Endodermal cell (in vitro differentiated cells): ENCODE data around the gene FTO. TPM values are rescaled to one million over a fixed set of nuclear protein-coding genes. Genes with fewer than 3 reads are reported as not detected.

Experiments used
- DNase-seq: peaks from one replicate; pipeline ENCODE4 v3.0.0-alpha.2; 2017
- H3K27ac ChIP-seq: 2 replicates; pipeline ENCODE4 v1.5.1; 2013; ENCODE audit warnings: mild to moderate bottlenecking, low read depth, low read length, moderate library complexity
- H3K27me3 ChIP-seq: 2 replicates; pipeline ENCODE4 v1.6.1; 2013; ENCODE audit warnings: mild to moderate bottlenecking, low read length, moderate library complexity; ENCODE audit not compliant: insufficient read depth, control insufficient read depth, poor library complexity, severe bottlenecking
- H3K36me3 ChIP-seq: 2 replicates; pipeline ENCODE4 v1.7.0; 2013; ENCODE audit warnings: mild to moderate bottlenecking, low read length, moderate library complexity; ENCODE audit not compliant: control insufficient read depth, insufficient read depth
- H3K4me1 ChIP-seq: one replicate; pipeline ENCODE4 v1.7.0; 2013; ENCODE audit warnings: low read length; ENCODE audit not compliant: control insufficient read depth, insufficient read depth
- H3K4me3 ChIP-seq: 2 replicates; pipeline ENCODE4 v1.5.1; 2013; ENCODE audit warnings: mild to moderate bottlenecking, low read length, moderate library complexity
- H3K9ac ChIP-seq: 2 replicates; pipeline ENCODE4 v1.6.1; 2013; ENCODE audit warnings: mild to moderate bottlenecking, low read length, moderate library complexity; ENCODE audit not compliant: poor library complexity, severe bottlenecking; ENCODE audit errors: extremely low read depth
- H3K9me3 ChIP-seq: 2 replicates; pipeline ENCODE4 v1.6.1; 2013; ENCODE audit warnings: mild to moderate bottlenecking, low read length, moderate library complexity; ENCODE audit not compliant: control insufficient read depth
- H3K27ac Mint-ChIP-seq: 2 replicates; pipeline ENCODE4 v1.8.0; 2020; ENCODE audit warnings: mixed read lengths
- H3K27me3 Mint-ChIP-seq: 2 replicates; pipeline ENCODE4 v1.8.0; 2021; ENCODE audit warnings: mild to moderate bottlenecking, mixed read lengths; ENCODE audit not compliant: insufficient read depth
- H3K36me3 Mint-ChIP-seq: 2 replicates; pipeline ENCODE4 v1.8.0; 2020; ENCODE audit warnings: low read depth, mixed read lengths
- H3K4me1 Mint-ChIP-seq: 2 replicates; pipeline ENCODE4 v1.8.0; 2020; ENCODE audit warnings: mixed read lengths
- H3K4me3 Mint-ChIP-seq: 2 replicates; pipeline ENCODE4 v1.8.0; 2020; ENCODE audit warnings: mild to moderate bottlenecking, moderate library complexity, mixed read lengths
- H3K9me3 Mint-ChIP-seq: 2 replicates; pipeline ENCODE4 v1.8.0; 2020; ENCODE audit warnings: mild to moderate bottlenecking, mixed read lengths
- WGBS, 2 experiments: methylation state at CpG; one replicate each; pipeline versions ENCODE4 v1.1.5 to v1.1.7; 2013; ENCODE audit warnings: missing lambda C conversion rate in 2 of 2, mixed read lengths in 1 of 2; ENCODE audit not compliant: insufficient coverage in 1 of 2, insufficient read length in 1 of 2; 5-methylcytosine and 5-hydroxymethylcytosine counted together
- total RNA-seq, 2 donors: library from RNA; stranded (reverse); fragmentation: NEBNext Ultra II Directional in 1 of 2; extraction: Animal tissue kit (Norgen Biotek cat#: 25700) in 1 of 2; gene quantifications; 2 replicates in 1 of 2; 3 replicates in 1 of 2; pipeline ENCODE4 v1.2.1, GENCODE V29; 2021
- TF ChIP-seq, protein P1 (sequence below): fragments of 200-600 bp; sonication (generic); conservative IDR thresholded peaks from 2 replicates; pipeline ENCODE4 v1.5.0; 2021; ENCODE audit warnings: antibody characterized with exemption, mild to moderate bottlenecking

The FTO gene
- total RNA-seq, 2 donors from 2014 or later = 80.3 to 102 TPM

DNA sequence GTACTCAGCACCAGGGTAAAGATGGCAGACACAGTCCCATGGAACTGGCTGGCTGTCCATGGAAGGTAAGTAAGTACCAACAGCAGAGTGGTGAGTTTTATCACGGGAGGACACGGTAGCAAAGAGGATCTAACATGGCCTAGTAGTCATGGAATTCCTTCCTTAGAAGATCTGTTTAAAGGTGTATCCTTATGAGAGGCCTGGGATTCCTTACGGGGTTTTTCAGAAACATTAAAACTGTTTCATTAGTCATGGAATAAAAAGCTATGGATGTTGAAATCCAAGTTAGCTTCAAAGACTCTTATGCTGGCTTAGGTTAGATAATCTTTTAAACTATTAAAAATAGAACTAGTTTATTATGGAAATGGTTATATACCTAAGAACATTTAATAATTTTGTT, 7.4 kb downstream of the FTO start:
- Mint-ChIP-seq H3K27ac (no peak overlapping the region), H3K27me3 (no peaks in the 10 kb centered on the region), H3K9me3 (no peaks in the 10 kb centered on the region), H3K4me1 (peaks cover 10% of the 10 kb centered on the region), H3K36me3 (no peaks in the 10 kb centered on the region), H3K4me3 (no peak overlapping the region)
- TF ChIP-seq, protein P1, sequence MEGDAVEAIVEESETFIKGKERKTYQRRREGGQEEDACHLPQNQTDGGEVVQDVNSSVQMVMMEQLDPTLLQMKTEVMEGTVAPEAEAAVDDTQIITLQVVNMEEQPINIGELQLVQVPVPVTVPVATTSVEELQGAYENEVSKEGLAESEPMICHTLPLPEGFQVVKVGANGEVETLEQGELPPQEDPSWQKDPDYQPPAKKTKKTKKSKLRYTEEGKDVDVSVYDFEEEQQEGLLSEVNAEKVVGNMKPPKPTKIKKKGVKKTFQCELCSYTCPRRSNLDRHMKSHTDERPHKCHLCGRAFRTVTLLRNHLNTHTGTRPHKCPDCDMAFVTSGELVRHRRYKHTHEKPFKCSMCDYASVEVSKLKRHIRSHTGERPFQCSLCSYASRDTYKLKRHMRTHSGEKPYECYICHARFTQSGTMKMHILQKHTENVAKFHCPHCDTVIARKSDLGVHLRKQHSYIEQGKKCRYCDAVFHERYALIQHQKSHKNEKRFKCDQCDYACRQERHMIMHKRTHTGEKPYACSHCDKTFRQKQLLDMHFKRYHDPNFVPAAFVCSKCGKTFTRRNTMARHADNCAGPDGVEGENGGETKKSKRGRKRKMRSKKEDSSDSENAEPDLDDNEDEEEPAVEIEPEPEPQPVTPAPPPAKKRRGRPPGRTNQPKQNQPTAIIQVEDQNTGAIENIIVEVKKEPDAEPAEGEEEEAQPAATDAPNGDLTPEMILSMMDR = no peak
- H3K4me3 ChIP-seq = no peak overlapping the region
- no peaks in the 10 kb centered on the region for H3K9me3 ChIP-seq
- H3K9ac ChIP-seq = no peak overlapping the region
- H3K27ac ChIP-seq = no peak overlapping the region
- DNase-seq = no peak
- no peaks in the 10 kb centered on the region for H3K36me3 ChIP-seq
- 90 to 100% methylated on average over 2 to 3 of the region's 3 CpGs for WGBS, 2 experiments
- no peaks in the 10 kb centered on the region for H3K27me3 ChIP-seq
- no peaks in the 10 kb centered on the region for H3K4me1 ChIP-seq

DNA sequence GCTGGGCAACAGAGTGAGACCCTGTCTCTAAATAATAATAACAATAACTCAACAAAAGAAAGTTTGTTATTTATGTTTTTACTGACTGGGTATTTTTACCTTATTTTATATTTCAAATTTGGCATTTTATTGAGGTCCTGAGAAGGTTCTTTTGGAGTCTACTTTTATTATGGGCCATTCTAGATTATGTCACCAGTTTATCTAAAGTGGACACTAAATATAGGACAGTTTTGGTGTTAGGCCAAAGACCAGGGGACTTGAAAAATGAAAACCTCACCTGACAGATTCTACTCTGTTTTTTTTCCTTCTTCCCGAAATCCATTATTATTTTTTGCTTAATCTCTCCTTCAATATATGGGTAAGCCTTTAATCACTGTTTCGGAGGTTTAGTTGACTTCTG, 8.1 kb downstream of the FTO start:
- Histone ChIP-seq H3K9me3 (no peaks in the 10 kb centered on the region), H3K4me1 (no peaks in the 10 kb centered on the region), H3K27ac (no peak overlapping the region), H3K27me3 (no peaks in the 10 kb centered on the region), H3K36me3 (no peaks in the 10 kb centered on the region), H3K9ac (no peak overlapping the region), H3K4me3 (no peak overlapping the region)
- 60% methylated on average over 1 of the region's 2 CpGs; no CpG with 5 or more reads in 1 of the 2 experiments for WGBS, 2 experiments
- Mint-ChIP-seq H3K27ac (no peak overlapping the region), H3K36me3 (no peaks in the 10 kb centered on the region), H3K4me3 (no peak overlapping the region), H3K4me1 (peaks cover 10% of the 10 kb centered on the region), H3K9me3 (no peaks in the 10 kb centered on the region), H3K27me3 (no peaks in the 10 kb centered on the region)
- TF ChIP-seq, protein P1 = no peak
- no peak for DNase-seq

DNA sequence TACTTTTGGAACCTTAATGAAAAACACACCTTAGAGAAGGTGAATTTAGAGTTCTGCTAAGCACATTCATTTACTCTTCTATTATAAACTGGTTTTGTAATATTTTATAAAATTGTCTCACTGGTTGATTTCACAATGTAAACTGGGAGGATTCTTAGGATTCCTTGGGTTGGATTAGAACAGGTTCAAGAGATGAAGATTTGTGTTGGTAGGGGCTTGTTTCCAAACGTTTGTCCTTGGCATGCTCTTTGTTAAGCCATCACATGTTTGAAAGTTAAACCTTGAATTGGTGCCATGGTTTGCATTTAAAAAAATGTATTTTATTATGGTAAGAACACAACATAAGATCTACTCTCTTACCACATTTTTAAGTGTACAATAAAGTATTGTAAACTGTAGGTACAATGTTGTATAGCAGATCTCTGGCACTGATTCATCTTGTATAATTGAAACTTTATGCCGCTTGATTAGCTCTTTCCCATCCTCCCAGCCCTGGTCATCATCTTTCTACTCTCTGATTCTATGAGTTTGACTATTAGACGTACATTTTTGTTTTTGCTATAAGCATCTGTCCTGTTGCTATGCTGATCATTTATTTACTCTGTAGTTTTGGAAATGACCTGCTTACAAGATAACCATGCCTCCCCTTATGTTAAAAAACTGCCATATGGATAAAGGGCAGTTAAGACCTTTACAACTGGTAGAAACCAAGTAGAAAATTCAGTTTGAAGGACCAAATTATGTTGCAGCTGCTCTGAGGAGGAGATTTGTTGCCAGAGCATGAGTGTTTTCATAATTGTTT, 9.6 kb downstream of the FTO start:
- Mint-ChIP-seq H3K4me3 (no peak overlapping the region), H3K36me3 (no peaks in the 10 kb centered on the region), H3K27ac (no peak overlapping the region), H3K9me3 (no peaks in the 10 kb centered on the region), H3K4me1 (peaks cover 10% of the 10 kb centered on the region), H3K27me3 (no peaks in the 10 kb centered on the region)
- Histone ChIP-seq H3K27ac (no peak overlapping the region), H3K36me3 (no peaks in the 10 kb centered on the region), H3K4me1 (no peaks in the 10 kb centered on the region), H3K4me3 (no peak overlapping the region), H3K9me3 (no peaks in the 10 kb centered on the region), H3K9ac (no peak overlapping the region), H3K27me3 (no peaks in the 10 kb centered on the region)
- no peak for DNase-seq
- TF ChIP-seq, protein P1 = no peak
- 86 to 100% methylated on average over 1 to 3 of the region's 3 CpGs for WGBS, 2 experiments
